SH-SY5Y (cell line): ENCODE results near the gene NECTIN1.

Source experiments
- GATA2 ChIP-seq: IDR thresholded peaks from 2 replicates; pipeline ENCODE4 v1.6.1; 2011; ENCODE audit warnings: mild to moderate bottlenecking, low read depth, low read length
- GATA3 ChIP-seq: IDR thresholded peaks from 2 replicates; pipeline ENCODE4 v1.6.1; 2011; ENCODE audit warnings: low read depth, mild to moderate bottlenecking, low read length, moderate library complexity

- TF ChIP-seq GATA3 (no peak), GATA2 (no peak)
Measured at GRCh38 chr11:119622454-119623143, 106.4 kb downstream of the NECTIN1 start.
